GM23248 (cell line): ENCODE results near the gene CFLAR.

ENCODE experiments used
- EZH2 ChIP-seq: fragments of 200-600 bp; sonication (generic); IDR thresholded peaks from 2 replicates; pipeline ENCODE4 v1.6.1; 2018; ENCODE audit warnings: antibody characterized with exemption, mild to moderate bottlenecking; ENCODE audit not compliant: insufficient read depth, poor library complexity, severe bottlenecking
- EZH2phosphoT487 ChIP-seq: fragments of 200-600 bp; sonication (generic); IDR thresholded peaks from 2 replicates; pipeline ENCODE4 v1.6.1; 2018; ENCODE audit warnings: antibody characterized with exemption, moderate library complexity, mild to moderate bottlenecking, low read depth; ENCODE audit not compliant: insufficient read depth

GRCh38 chr2:201205515-201205849 lies 89.5 kb downstream of the CFLAR start:
- TF ChIP-seq EZH2: no peak
- TF ChIP-seq EZH2phosphoT487: no peak
